NOMO-1 (cell line): Measurements from ENCODE around the gene LRSAM1.

ENCODE experiments used
- DNase-seq, 2 experiments: peaks; one replicate each; lab custom pipeline; 2025; ENCODE audit not compliant: unreplicated experiment in 2 of 2; lab: John Stamatoyannopoulos, UW

LRSAM1 gene

DNA sequence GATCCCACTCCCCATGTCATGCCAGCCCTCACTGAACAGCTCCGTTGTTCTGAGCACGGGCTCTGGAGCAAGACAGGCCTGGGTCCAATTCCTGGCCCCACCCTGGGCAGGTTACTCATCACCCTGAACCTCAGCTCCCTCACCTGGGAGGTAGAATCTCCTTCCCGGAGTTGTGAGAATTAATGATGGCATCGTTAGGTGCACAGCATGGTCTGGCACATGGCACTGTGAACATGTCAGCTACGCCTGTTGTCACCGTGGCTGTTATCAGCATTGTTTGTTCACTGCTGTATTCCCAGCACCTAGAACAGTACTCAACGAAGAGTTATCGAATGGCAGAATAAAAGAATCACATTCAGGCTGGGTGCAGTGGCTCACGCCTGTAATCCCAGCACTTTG is 43.0 kb downstream of the LRSAM1 start:
- no peak for DNase-seq

DNA sequence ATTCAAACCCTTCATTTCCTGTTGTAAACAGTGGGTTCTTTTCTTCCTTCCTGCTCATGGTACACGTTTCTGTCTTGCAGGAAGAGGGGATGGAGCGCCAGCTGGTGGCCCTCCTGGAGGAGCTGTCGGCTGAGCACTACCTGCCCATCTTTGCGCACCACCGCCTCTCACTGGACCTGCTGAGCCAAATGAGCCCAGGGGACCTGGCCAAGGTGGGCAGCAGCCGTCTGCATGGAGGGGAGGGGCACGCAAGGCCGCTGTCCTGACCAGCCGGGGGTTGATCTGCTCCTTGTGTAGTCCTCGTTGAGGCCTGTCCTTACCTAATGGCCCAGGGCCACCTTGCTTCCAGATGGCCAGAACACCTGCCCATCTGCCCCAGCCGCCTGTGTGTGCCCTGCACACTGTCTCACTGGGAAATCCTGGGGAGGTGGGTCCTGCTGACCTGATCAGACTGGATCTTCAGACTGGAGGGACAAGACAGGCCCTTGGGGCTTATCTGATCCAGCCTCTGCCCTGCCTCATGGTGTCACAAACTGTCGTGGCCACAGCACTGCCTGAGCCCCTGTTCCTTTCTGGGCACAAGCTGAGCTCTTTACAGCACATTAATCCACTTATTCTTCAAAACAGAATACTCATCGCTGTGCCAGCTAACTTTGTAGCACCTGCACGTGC is 44.7 kb downstream of the LRSAM1 start:
- DNase-seq = no peak

DNA sequence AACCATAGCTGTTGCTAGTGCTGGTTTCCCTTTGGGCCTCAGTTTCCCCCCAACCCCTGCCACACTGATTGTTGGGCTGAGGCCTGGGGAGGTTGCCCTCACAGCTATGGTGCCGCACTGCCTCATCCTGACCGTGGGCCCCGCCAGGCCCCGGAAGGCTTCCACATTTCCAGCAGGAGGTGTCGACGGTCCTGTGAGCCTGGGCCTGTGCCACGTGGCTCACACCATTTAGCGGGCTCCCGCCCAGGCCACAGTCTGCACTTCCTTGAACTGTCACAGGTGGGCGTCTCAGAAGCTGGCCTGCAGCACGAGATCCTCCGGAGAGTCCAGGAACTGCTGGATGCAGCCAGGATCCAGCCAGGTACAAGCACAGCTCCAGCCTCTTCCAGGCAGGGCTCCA is 45.7 kb downstream of the LRSAM1 start:
- no peak for DNase-seq

- no peak for DNase-seq
These were observed 46.5 kb downstream of the LRSAM1 start for GRCh38 chr9:127497656-127498290.

- no peak for DNase-seq
These were observed 47.0 kb downstream of the LRSAM1 start for GRCh38 chr9:127498298-127498697.

DNA sequence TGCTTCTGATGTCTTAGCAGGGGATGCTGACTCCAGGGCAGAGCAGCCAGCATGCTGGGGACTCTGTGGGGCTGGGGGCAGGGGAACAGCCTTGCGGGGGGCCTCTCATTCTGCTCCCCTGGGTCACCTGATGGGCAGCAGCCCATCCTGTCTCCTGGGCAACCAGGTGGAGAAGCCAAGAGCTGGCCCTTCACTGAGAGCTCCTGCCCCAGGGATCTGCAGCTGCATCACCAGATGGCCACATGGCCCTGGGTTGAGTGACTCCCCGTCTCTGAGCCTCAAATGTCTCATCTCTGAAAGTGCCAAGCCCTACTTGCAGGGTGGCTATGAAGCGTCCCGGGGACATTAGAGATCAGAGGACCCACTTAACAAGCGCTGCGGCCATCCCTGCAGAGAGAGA is 49.1 kb downstream of the LRSAM1 start:
- DNase-seq = no peak

- DNase-seq = no peak
These were observed 49.6 kb downstream of the LRSAM1 start for GRCh38 chr9:127500862-127501261.

DNA sequence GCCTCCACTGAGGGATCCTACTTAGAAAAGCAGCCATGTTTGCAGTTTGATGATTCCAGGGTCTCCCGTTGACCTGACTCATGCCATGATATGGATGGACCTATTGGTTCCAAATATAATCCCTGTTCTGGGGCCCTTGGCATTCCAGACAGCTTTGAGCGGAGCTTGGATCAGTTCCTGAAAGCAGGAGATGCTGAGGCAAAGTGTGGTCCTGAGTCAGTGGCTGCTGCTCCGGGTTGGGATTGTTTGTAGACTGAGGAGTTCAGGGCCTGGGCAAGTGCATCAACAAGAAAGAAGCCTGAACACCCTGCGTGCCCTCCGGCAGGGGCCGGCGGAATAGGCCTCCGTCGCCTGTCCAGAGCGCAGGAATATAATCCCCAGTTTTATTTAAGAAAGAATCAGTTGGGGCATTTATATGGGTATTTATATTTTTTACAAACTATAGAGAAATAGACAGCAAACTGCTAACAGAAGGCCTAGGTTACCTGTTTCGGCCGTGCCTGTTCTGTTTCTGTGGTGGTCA is 50.6 kb downstream of the LRSAM1 start:
- no peak for DNase-seq

DNA sequence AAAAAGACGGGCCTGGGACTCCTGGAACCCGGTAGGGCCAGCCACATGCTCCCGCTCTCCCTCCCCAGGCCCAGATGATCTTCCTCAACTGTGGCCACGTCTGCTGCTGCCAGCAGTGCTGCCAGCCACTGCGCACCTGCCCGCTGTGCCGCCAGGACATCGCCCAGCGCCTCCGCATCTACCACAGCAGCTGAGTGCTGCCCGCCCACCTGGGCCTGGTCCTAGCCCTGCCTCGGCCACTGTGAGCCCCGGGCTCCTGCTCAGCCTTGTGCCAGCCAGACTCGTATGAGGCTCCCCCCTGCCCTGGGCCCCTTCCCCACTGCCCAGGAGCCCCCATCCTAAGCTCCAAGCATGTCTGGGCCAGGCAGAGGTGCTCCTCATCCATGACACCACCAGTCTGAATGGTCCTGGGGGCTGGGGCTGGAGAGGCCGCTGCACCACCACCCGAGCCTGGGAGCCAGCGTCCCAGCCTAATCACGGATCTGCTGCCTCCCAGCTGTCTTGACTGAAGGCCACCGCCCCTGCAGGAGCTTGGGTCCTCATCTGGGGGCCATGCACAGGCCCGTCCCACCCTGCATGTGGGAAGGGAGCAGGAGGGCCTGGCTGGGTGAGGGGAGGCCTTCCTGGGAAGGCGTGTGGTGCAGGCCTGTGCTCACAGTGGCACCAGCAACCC is 51.5 kb downstream of the LRSAM1 start:
- no peak for DNase-seq

GRCh38 chr9:127503379-127503921 is 52.1 kb downstream of the LRSAM1 start:
- DNase-seq = no peak

DNA sequence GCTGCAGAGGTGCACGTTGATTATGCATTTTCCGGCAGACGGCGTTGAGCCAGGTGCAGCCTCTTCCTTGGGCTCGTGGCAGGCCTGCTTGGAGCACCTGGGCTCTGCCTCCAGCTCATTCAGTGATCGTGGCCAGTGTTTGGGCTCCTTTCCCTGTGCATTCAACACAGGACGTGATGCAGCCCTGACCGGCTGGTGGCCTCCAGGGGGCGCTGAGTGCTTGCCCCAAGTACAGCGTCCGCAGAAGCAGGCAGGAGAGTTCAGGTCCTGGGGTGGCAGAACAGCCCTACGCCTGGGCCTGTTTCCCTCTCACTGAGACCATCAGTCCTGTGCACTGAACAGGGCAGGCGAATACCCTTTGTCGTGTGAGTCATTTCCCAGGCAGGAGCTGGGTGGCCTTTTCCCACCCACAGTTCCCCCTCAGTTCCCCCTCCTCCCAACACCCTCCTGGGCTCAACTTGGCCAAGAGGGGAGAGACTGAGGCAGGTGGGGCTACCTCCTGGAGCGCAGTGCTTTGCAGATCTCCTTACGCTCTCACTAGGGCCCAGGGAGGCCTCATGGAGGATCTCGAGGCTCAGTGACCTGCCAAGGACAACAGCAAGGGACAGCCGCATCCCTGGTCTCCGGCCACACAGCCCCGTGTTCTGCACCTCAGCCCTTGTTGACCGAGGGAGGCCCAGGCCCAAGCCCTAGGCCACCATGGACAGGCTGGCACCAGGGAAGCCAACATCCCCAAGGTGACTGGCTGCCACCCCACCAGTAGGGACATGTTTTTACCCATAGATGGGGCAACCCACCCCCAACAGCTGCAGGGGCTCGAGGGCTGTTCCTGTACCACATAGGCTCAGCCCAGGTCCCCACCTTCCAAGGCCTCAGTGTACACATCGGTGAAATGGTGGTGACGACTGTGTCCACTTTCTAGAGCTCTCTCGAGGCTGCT is 52.9 kb downstream of the LRSAM1 start:
- peak; percentile 64 to 88 for DNase-seq

DNA sequence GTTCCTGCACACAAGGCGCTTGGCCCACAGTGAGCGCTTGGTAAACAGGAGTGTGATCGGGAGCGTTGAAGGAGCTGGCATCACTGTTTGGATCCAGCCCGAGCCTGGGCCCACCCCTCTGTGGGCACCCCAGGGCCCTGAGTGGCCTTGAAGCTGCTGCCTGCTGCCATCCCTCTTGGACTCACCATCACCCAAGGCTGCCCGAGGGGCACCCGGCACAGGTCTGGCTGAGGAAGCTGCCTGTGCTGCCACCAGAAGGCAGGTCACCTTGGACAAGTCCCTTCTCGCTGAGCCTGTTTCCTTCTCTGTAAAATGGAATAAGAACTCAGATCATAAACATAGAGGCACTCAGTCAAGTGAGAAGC is 53.6 kb downstream of the LRSAM1 start:
- no peak for DNase-seq

- no peak for DNase-seq
These were observed 54.2 kb downstream of the LRSAM1 start for GRCh38 chr9:127505396-127506116.

DNA sequence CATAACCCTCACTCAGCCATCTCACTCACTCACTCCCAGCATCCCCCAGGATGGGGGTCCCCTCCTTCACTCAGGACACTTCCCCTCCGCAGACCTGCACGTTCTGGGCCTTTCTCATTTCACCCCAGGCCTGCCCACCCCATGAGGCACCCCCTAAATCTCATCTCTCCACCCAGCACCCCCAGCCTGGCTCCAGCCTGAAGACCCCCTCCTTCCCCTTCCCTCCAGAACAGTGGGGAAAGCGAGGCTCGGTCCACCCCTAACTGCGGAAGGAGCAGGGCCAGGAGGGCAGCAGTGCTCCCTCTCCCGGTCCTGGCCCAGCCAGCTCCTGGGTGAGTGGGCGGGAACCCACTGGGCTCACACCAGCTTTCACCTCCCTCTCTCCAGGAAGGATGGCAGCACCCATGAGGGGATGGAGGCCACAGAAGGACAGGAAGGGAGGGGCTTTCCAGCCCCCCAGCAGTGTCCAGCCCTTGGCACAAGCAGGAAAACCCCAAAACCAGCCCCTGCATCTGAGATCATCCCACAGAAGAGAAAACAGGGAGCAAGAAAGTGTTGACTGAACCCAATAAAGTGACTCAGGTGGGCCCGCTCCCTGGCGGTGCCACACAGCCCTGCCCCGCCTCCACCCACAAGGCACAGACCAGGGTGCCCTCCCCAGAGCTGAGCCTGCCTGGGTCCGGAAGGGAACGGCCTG is 55.0 kb downstream of the LRSAM1 start:
- DNase-seq = no peak

GRCh38 chr9:127506814-127507750 is 55.8 kb downstream of the LRSAM1 start:
- DNase-seq = no peak

GRCh38 chr9:127507751-127508648 is 56.7 kb downstream of the LRSAM1 start:
- DNase-seq = no peak

DNA sequence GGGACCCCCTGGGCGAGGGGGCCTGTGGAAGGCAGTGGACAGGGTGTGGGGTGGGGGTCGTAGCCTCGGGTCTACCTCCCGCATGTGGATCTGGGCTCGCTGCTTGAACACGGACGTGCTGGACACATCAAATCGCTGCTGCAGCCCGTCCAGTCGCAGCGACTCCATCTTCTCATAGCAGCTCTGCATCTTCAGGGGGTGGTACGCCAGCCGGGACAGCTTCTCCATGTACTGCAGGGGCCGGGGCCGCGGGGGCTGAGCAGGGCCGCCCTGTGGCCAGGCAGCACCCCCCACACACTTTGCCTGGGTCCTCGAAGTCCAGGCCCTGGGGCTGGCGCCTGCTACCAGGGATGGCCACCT is 57.6 kb downstream of the LRSAM1 start:
- DNase-seq = no peak
